OCI-LY1 (cell line): ENCODE results near the gene COMMD1.
"Not testable (repeated sequence)": the region's sequence is repeated elsewhere in the genome, so short reads cannot be mapped to it uniquely, and the experiment has no call there.

Source experiments
- H2AFZ ChIP-seq: fragments of 200-600 bp; sonication (generic), shearing (Covaris generic); 2 replicates; pipeline ENCODE4 v1.6.0; 2014; ENCODE audit warnings: antibody characterized with exemption, mild to moderate bottlenecking, low read length
- H3F3A ChIP-seq: fragments of 200-600 bp; sonication (generic), shearing (Covaris generic); 2 replicates; pipeline ENCODE4 v1.6.0; 2014; ENCODE audit warnings: mild to moderate bottlenecking, antibody characterized with exemption, low read length, moderate library complexity; ENCODE audit not compliant: insufficient read depth
- H3K27ac ChIP-seq: fragments of 200-600 bp; sonication (generic); 2 replicates; pipeline ENCODE4 v1.5.1; 2014; ENCODE audit warnings: low read length, mixed run types, mild to moderate bottlenecking, low read depth; ENCODE audit not compliant: poor library complexity, severe bottlenecking
- H3K27me3 ChIP-seq: fragments of 200-600 bp; sonication (generic); 2 replicates; pipeline ENCODE4 v1.6.0; 2014; ENCODE audit warnings: antibody characterized with exemption, mild to moderate bottlenecking, low read length, moderate library complexity; ENCODE audit not compliant: insufficient read depth
- H3K36me3 ChIP-seq: fragments of 200-600 bp; sonication (generic); 2 replicates; pipeline ENCODE4 v1.6.1; 2014; ENCODE audit warnings: mild to moderate bottlenecking, antibody characterized with exemption, low read length, moderate library complexity, mixed read lengths; ENCODE audit not compliant: insufficient read depth
- H3K4me1 ChIP-seq: fragments of 200-600 bp; sonication (generic); 2 replicates; pipeline ENCODE4 v1.5.1; 2014; ENCODE audit warnings: mild to moderate bottlenecking, low read length, moderate library complexity; ENCODE audit not compliant: insufficient read depth, severe bottlenecking
- H3K4me2 ChIP-seq: fragments of 200-600 bp; sonication (generic), shearing (Covaris generic); 2 replicates; pipeline ENCODE4 v1.6.1; 2014; ENCODE audit warnings: low read length
- H3K4me3 ChIP-seq: fragments of 200-600 bp; sonication (generic); 2 replicates; pipeline ENCODE4 v1.5.1; 2014; ENCODE audit warnings: low read length, low read depth, mild to moderate bottlenecking, mixed read lengths; ENCODE audit not compliant: poor library complexity, severe bottlenecking
- H3K79me2 ChIP-seq: fragments of 200-600 bp; shearing (Covaris generic); 2 replicates; pipeline ENCODE4 v1.6.1; 2016; ENCODE audit warnings: mixed run types, low read length, mixed read lengths; ENCODE audit not compliant: insufficient read depth
- H3K9ac ChIP-seq: fragments of 200-600 bp; sonication (generic), shearing (Covaris generic); 2 replicates; pipeline ENCODE4 v1.6.1; 2014; ENCODE audit warnings: mild to moderate bottlenecking, low read length, mixed read lengths
- H3K9me2 ChIP-seq: fragments of 200-600 bp; sonication (generic), shearing (Covaris generic); 2 replicates; pipeline ENCODE4 v1.6.1; 2014; ENCODE audit warnings: low read depth, mild to moderate bottlenecking, low read length, mixed read lengths
- H3K9me3 ChIP-seq: fragments of 200-600 bp; shearing (Covaris generic); 2 replicates; pipeline ENCODE4 v1.6.1; 2014; ENCODE audit warnings: low read length, mixed read lengths
- H4K20me1 ChIP-seq: fragments of 200-600 bp; sonication (generic), shearing (Covaris generic); 2 replicates; pipeline ENCODE4 v1.6.0; 2016; ENCODE audit warnings: mild to moderate bottlenecking, low read length; ENCODE audit not compliant: insufficient read depth
- CTCF ChIP-seq: fragments of 200-600 bp; sonication (generic), shearing (Covaris generic); IDR thresholded peaks from 2 replicates; pipeline ENCODE4 v1.5.1; 2017; ENCODE audit warnings: mild to moderate bottlenecking, antibody characterized with exemption, low read length, moderate library complexity, mixed read lengths
- EZH2 ChIP-seq: fragments of 200-600 bp; sonication (generic), shearing (Covaris generic); IDR thresholded peaks from 2 replicates; pipeline ENCODE4 v1.8.0; 2017; ENCODE audit warnings: borderline replicate concordance, mixed run types, mild to moderate bottlenecking, antibody characterized with exemption, low read length, moderate library complexity, mixed read lengths

Gene COMMD1

GRCh38 chr2:61905372-61906185 is at the start of gene COMMD1:
TSS of gene COMMD1 (plus strand) at chr2:61905674. CDS start at chr2:61905679, 5 bp downstream.
- H3K27ac ChIP-seq: no peak within 1 kb of the TSS
- peak within 1 kb of the TSS; percentile 26 for H2AFZ ChIP-seq
- no peaks in the 10 kb centered on the region for H3K9me3 ChIP-seq
- no peaks in the 10 kb centered on the region for H3F3A ChIP-seq
- H3K36me3 ChIP-seq: no peaks in the 10 kb centered on the region
- no peaks in the 10 kb centered on the region for H3K9me2 ChIP-seq
- peaks cover 9% of the 10 kb centered on the region for H3K79me2 ChIP-seq
- H3K4me3 ChIP-seq: peak within 1 kb of the TSS; percentile 78
- H3K4me2 ChIP-seq: peak within 1 kb of the TSS; percentile 67
- peaks cover 27% of the 10 kb centered on the region for H3K4me1 ChIP-seq
- no peak for TF ChIP-seq EZH2
- no peak for TF ChIP-seq CTCF
- H3K9ac ChIP-seq: peak within 1 kb of the TSS; percentile 77
- no peaks in the 10 kb centered on the region for H4K20me1 ChIP-seq
- no peaks in the 10 kb centered on the region for H3K27me3 ChIP-seq

DNA sequence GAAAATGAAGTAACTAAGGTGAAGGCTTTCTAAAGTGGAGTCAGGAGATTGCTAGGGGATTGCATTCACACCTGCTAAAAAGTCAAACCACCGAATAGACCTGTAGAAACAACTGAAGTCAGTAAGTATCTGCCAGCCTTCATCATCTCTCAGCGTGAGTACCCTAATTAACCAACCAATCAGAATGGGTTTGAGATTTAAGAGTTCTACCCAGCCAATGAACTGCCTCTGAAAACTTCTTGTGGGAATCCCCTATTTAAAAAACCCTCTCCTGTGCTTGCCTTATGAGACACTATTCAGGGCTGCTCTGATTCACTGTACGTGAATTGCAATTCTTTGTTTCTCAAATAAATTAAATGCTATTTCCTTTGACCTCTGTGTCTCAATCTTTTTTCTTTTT is 48.2 kb upstream of the COMMD1 start:
- no peaks in the 10 kb centered on the region for H3K27me3 ChIP-seq
- H3F3A ChIP-seq: no peaks in the 10 kb centered on the region; the same call in 1 of the 2 replicates
- H3K4me2 ChIP-seq: no peak overlapping the region
- H3K4me3 ChIP-seq: no peak overlapping the region
- H3K9ac ChIP-seq: no peak overlapping the region
- peaks cover 26% of the 10 kb centered on the region for H3K4me1 ChIP-seq
- no peaks in the 10 kb centered on the region for H3K79me2 ChIP-seq
- 0 out of 2 replicates have a peak, but pooled peaks cover 2% of the 10 kb centered on the region for H3K9me3 ChIP-seq
- H3K27ac ChIP-seq: no peak overlapping the region
- H4K20me1 ChIP-seq: no peaks in the 10 kb centered on the region
- no peaks in the 10 kb centered on the region; the same call in 1 of the 2 replicates for H3K36me3 ChIP-seq
- no peaks in the 10 kb centered on the region for H3K9me2 ChIP-seq
- H2AFZ ChIP-seq: no peak overlapping the region
- TF ChIP-seq EZH2 (no peak), CTCF (no peak)

DNA sequence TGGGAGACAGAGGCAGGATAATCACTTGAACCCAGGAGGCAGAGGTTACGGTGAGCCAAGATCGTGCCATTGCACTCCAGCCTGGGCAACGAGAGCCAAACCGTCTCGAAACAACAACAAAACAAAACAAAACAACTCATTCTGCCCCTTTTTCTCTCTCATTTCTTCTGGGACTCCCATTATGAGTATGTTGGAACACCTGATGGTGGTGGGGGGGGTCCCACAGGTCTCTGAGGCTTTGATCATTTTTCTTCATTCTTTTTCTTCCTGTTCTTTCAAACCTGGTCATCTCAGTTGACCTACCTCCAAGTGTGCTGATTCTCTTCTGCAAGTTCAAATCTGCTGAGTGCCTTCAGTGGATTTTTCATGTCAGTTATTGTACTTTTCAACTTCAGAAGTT is 43.4 kb upstream of the COMMD1 start:
- Histone ChIP-seq H3K4me1 (peaks cover 4% of the 10 kb centered on the region), H3K36me3 (peaks cover 39% of the 10 kb centered on the region), H3K27me3 (no peaks in the 10 kb centered on the region), H4K20me1 (no peaks in the 10 kb centered on the region), H3K9me2 (no peaks in the 10 kb centered on the region), H3K9me3 (0 out of 2 replicates have a peak, but pooled peaks cover 3% of the 10 kb centered on the region), H3K9ac (no peak overlapping the region), H3K27ac (no peak overlapping the region), H3K4me3 (no peak overlapping the region), H3F3A (peaks cover 3% of the 10 kb centered on the region; the same call in 1 of the 2 replicates), H3K79me2 (no peaks in the 10 kb centered on the region), H2AFZ (no peak overlapping the region), H3K4me2 (no peak overlapping the region)
- TF ChIP-seq CTCF: no peak
- no peak for TF ChIP-seq EZH2

- H3K27me3 ChIP-seq, H3K9me3 ChIP-seq, H3F3A ChIP-seq, H3K4me2 ChIP-seq, H3K4me3 ChIP-seq, H3K27ac ChIP-seq, H3K4me1 ChIP-seq, H2AFZ ChIP-seq, H3K9me2 ChIP-seq, H3K9ac ChIP-seq, H4K20me1 ChIP-seq, H3K79me2 ChIP-seq: not testable (repeated sequence)
- H3K36me3 ChIP-seq: peaks cover 83% of the 10 kb centered on the region
Measured at GRCh38 chr2:61866482-61867089, 38.9 kb upstream of the COMMD1 start.
